HuH-7 (cell line): ENCODE data around the gene MLYCD.
A peak's percentile ranks its signal among the peaks of the same experiment; 100 is the strongest.

ENCODE experiments used
- DNase-seq: peaks from one replicate; pipeline ENCODE4 v3.0.0; 2011; ENCODE audit warnings: low spot score

The MLYCD gene

GRCh38 chr16:83898463-83899271 lies at the start of gene MLYCD:
TSS of gene MLYCD (plus strand) at chr16:83899115. CDS start at chr16:83899145, 30 bp downstream.
- peak; percentile 95 for DNase-seq

- no peak for DNase-seq
Observed at GRCh38 chr16:83849421-83849820, 49.5 kb upstream of the MLYCD start.

- no peak for DNase-seq
Observed at GRCh38 chr16:83850947-83851346, 48.0 kb upstream of the MLYCD start.

GRCh38 chr16:83851473-83851872 lies 47.4 kb upstream of the MLYCD start:
- DNase-seq, result no peak

- no peak for DNase-seq
Observed at GRCh38 chr16:83852774-83853173, 46.1 kb upstream of the MLYCD start.

- no peak for DNase-seq
Observed at GRCh38 chr16:83853834-83854233, 45.1 kb upstream of the MLYCD start.

- DNase-seq, result no peak
Observed at GRCh38 chr16:83854420-83854819, 44.5 kb upstream of the MLYCD start.

GRCh38 chr16:83856792-83857191 lies 42.1 kb upstream of the MLYCD start:
- no peak for DNase-seq

GRCh38 chr16:83859265-83859664 lies 39.6 kb upstream of the MLYCD start:
- no peak for DNase-seq

- no peak for DNase-seq
Observed at GRCh38 chr16:83862661-83863060, 36.3 kb upstream of the MLYCD start.

- no peak for DNase-seq
Observed at GRCh38 chr16:83863682-83864081, 35.2 kb upstream of the MLYCD start.

GRCh38 chr16:83870830-83871229 lies 28.1 kb upstream of the MLYCD start:
- DNase-seq, result no peak

- DNase-seq, result no peak
Observed at GRCh38 chr16:83878838-83879237, 20.1 kb upstream of the MLYCD start.

- no peak for DNase-seq
Observed at GRCh38 chr16:83882163-83882885, 16.6 kb upstream of the MLYCD start.

- no peak for DNase-seq
Observed at GRCh38 chr16:83886199-83886971, 12.5 kb upstream of the MLYCD start.

GRCh38 chr16:83887080-83887479 lies 11.8 kb upstream of the MLYCD start:
- DNase-seq, result no peak

GRCh38 chr16:83887564-83887963 lies 11.4 kb upstream of the MLYCD start:
- DNase-seq, result no peak

- no peak for DNase-seq
Observed at GRCh38 chr16:83888672-83889044, 10.3 kb upstream of the MLYCD start.

GRCh38 chr16:83890359-83890758 lies 8.6 kb upstream of the MLYCD start:
- DNase-seq, result no peak

- no peak for DNase-seq
Observed at GRCh38 chr16:83891742-83892141, 7.2 kb upstream of the MLYCD start.

- no peak for DNase-seq
Observed at GRCh38 chr16:83895243-83895642, 3.7 kb upstream of the MLYCD start.

GRCh38 chr16:83895942-83896341 lies 3.0 kb upstream of the MLYCD start:
- no peak for DNase-seq
